ENCODE measurements around the gene MYLK. TPM values are rescaled to one million over a fixed set of nuclear protein-coding genes. Genes with fewer than 3 reads are reported as not detected.

The MYLK gene
- total and polyA plus RNA-seq, 2 donors (not counting 1 experiment from before 2014, with no cell fraction given), result 0.51 TPM; not detected in 1

DNA sequence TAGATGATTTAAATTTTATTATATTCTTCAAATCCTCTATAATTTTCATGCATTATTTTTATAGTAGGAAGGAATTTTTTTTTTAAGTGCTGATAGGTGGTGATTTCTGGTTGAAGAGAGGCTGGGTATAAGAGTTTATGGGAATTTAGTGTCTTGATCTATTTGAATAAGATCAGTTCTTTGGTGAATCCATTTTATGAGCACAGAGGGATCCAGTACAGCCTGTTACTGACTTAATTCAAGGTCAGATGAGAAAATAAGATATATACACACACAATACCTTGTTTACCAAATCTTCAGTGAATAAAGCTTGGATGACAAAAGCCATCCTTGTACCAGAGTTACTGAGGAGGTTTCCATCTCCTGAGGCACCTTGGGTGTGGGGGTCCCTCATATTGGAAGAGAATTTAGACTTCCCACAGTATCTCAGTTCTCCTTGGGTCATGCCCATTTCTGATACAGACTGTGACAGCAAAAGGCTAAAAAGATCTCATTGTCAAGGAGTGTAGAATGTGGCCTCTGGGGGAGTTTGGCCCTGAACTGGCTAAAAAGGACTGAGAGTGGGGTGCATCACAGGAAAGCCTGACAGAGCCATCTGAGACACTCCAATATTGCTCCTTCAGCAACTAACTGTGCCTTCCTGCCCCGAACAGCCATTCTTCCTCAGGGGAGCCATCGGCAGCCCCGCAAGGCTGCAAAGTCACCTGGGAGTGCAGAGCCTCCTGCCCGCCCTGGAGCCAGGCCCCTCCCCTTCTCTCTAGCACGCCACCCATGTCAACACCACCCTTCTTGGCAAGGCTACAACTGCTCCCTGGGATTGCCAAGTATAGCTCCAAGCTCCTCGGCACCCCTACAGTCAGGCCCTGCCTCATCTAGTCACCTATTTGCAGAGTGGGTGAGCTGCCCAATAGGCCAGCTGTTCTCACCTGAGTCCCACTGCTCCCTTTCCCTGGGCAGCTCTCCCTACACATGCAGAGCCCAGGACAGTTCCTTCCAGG lies 256.2 kb downstream of the MYLK start:
- Histone ChIP-seq H3K4me2 (replicated peaks; ENCODE audit: low read depth, low read length, poor library complexity, severe bottlenecking) (no peak overlapping the region), H3K9ac (ENCODE audit: low read length) (no peak overlapping the region), H3K9me3 (ENCODE audit: control extremely low read depth in 1 of 3, control insufficient read depth in 2 of 3, insufficient read depth in 1 of 3, low read length in 2 of 3) (peaks cover 0 to 5% (median 0%) of the 10 kb centered on the region in 3 donors), H3K79me2 (ENCODE audit: control insufficient read depth, insufficient read depth, low read length) (no peaks in the 10 kb centered on the region), H3K4me3 (ENCODE audit: control extremely low read depth in 1 of 5, extremely low read depth in 1 of 5, insufficient read depth in 1 of 5, low read depth in 2 of 5, low read length in 4 of 5) (no peak overlapping the region), H3K27ac (ENCODE audit: low read length in 2 of 2) (no peak overlapping the region), H3K36me3 (replicated peaks in 1 of 2; ENCODE audit: control extremely low read depth in 1 of 2, control insufficient read depth in 1 of 2, extremely low read depth in 1 of 2, insufficient read depth in 2 of 2, low read length in 1 of 2) (peaks cover 0 to 2% of the 10 kb centered on the region in 2 experiments), H3K4me1 (ENCODE audit: control insufficient read depth in 2 of 2, insufficient read depth in 2 of 2, low read length in 2 of 2) (no peaks in the 10 kb centered on the region), H4K20me1 (ENCODE audit: control insufficient read depth, insufficient read depth, low read length, poor library complexity, severe bottlenecking) (no peaks in the 10 kb centered on the region), H3K27me3 (replicated peaks in 1 of 4; ENCODE audit: control extremely low read depth in 1 of 4, control insufficient read depth in 3 of 4, insufficient read depth in 4 of 4, low read length in 3 of 4) (no peaks in the 10 kb centered on the region), H2AFZ (ENCODE audit: insufficient read depth, low read depth, low read length, poor library complexity, severe bottlenecking) (no peak overlapping the region)
- 93% methylated on average over 5 of the region's 6 CpGs for WGBS (ENCODE audit: insufficient coverage)
- no peak overlapping the region for H3K4me3 Mint-ChIP-seq
- no peaks in the 10 kb centered on the region for H3K4me1 Mint-ChIP-seq
- TF ChIP-seq EZH2 (IDR thresholded peaks at IDR 0.05; ENCODE audit: borderline replicate concordance, insufficient read depth, low read depth, low read length, poor library complexity, severe bottlenecking), result no peak
- TF ChIP-seq, protein P1, sequence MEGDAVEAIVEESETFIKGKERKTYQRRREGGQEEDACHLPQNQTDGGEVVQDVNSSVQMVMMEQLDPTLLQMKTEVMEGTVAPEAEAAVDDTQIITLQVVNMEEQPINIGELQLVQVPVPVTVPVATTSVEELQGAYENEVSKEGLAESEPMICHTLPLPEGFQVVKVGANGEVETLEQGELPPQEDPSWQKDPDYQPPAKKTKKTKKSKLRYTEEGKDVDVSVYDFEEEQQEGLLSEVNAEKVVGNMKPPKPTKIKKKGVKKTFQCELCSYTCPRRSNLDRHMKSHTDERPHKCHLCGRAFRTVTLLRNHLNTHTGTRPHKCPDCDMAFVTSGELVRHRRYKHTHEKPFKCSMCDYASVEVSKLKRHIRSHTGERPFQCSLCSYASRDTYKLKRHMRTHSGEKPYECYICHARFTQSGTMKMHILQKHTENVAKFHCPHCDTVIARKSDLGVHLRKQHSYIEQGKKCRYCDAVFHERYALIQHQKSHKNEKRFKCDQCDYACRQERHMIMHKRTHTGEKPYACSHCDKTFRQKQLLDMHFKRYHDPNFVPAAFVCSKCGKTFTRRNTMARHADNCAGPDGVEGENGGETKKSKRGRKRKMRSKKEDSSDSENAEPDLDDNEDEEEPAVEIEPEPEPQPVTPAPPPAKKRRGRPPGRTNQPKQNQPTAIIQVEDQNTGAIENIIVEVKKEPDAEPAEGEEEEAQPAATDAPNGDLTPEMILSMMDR (IDR thresholded peaks at IDR 0.05), result no peak
- H3K9me3 Mint-ChIP-seq (ENCODE audit: insufficient read depth), result no peaks in the 10 kb centered on the region
- intact Hi-C loops (cut with micrococcal nuclease), result no loop called here
- no peaks in the 10 kb centered on the region for H3K27me3 Mint-ChIP-seq
- no peak for ATAC-seq (ENCODE audit: low read depth)
- DNase-seq, result no peak
- CTCF ChIA-PET, result no interaction called here
- no peak overlapping the region for H3K27ac Mint-ChIP-seq
- POLR2A ChIA-PET, result no interaction called here

DNA sequence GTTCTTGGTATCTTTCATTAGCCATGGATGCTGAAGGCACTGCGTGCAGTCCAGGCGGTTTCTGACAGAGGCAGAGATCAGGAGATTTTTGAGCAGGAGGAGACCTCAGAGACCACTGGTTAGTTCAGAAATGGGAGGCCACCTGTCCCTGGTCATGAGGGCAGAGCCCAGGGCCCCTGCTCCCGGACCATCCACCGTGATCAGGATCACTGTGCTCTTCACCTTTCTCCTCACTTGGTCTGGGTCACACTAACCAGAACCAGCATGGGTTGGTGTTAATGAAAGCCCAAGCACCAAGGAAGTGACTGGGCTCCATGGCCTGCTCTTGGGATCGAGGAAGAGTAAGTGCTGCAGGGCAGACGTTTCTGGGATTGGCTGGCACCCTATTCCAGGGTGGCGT lies 257.3 kb downstream of the MYLK start:
- WGBS (ENCODE audit: insufficient coverage), result 98% methylated on average over 6 of the region's 7 CpGs
- intact Hi-C loops (cut with micrococcal nuclease), result no loop called here
- Mint-ChIP-seq H3K4me3 (no peak overlapping the region), H3K27ac (no peak overlapping the region), H3K27me3 (no peaks in the 10 kb centered on the region), H3K9me3 (ENCODE audit: insufficient read depth) (no peaks in the 10 kb centered on the region), H3K4me1 (no peaks in the 10 kb centered on the region)
- H3K27ac ChIP-seq (ENCODE audit: low read length in 2 of 2), result no peak overlapping the region
- DNase-seq, result no peak
- peaks cover 0 to 5% (median 0%) of the 10 kb centered on the region in 3 donors for H3K9me3 ChIP-seq (ENCODE audit: control extremely low read depth in 1 of 3, control insufficient read depth in 2 of 3, insufficient read depth in 1 of 3, low read length in 2 of 3)
- H3K79me2 ChIP-seq (ENCODE audit: control insufficient read depth, insufficient read depth, low read length), result no peaks in the 10 kb centered on the region
- H3K27me3 ChIP-seq (replicated peaks in 1 of 4; ENCODE audit: control extremely low read depth in 1 of 4, control insufficient read depth in 3 of 4, insufficient read depth in 4 of 4, low read length in 3 of 4), result no peaks in the 10 kb centered on the region
- H3K9ac ChIP-seq (ENCODE audit: low read length), result no peak overlapping the region
- no peak overlapping the region for H3K4me2 ChIP-seq (replicated peaks; ENCODE audit: low read depth, low read length, poor library complexity, severe bottlenecking)
- ChIA-PET CTCF (no interaction called here), POLR2A (no interaction called here)
- H2AFZ ChIP-seq (ENCODE audit: insufficient read depth, low read depth, low read length, poor library complexity, severe bottlenecking), result no peak overlapping the region
- peaks cover 0 to 2% of the 10 kb centered on the region in 2 experiments for H3K36me3 ChIP-seq (replicated peaks in 1 of 2; ENCODE audit: control extremely low read depth in 1 of 2, control insufficient read depth in 1 of 2, extremely low read depth in 1 of 2, insufficient read depth in 2 of 2, low read length in 1 of 2)
- no peak for ATAC-seq (ENCODE audit: low read depth)
- no peaks in the 10 kb centered on the region for H3K4me1 ChIP-seq (ENCODE audit: control insufficient read depth in 2 of 2, insufficient read depth in 2 of 2, low read length in 2 of 2)
- H4K20me1 ChIP-seq (ENCODE audit: control insufficient read depth, insufficient read depth, low read length, poor library complexity, severe bottlenecking), result no peaks in the 10 kb centered on the region
- TF ChIP-seq, protein P1 (IDR thresholded peaks at IDR 0.05), result no peak
- TF ChIP-seq EZH2 (IDR thresholded peaks at IDR 0.05; ENCODE audit: borderline replicate concordance, insufficient read depth, low read depth, low read length, poor library complexity, severe bottlenecking), result no peak
- H3K4me3 ChIP-seq (ENCODE audit: control extremely low read depth in 1 of 5, extremely low read depth in 1 of 5, insufficient read depth in 1 of 5, low read depth in 2 of 5, low read length in 4 of 5), result no peak overlapping the region

Measured in B cell (primary cell).